Stimulated activated CD8-positive, alpha-beta memory T cell treated with anti-CD3 and anti-CD28 coated beads, Interleukin-2, amount 100 ng/mL, for 48 hours (primary cell): Measurements from ENCODE around the gene CD9.
"Not testable (repeated sequence)": the region's sequence is repeated elsewhere in the genome, so short reads cannot be mapped to it uniquely, and the experiment has no call there.

ENCODE experiments used
- DNase-seq, 2 donors: peaks; one replicate each; pipeline ENCODE4 v3.0.0-alpha.2; 2020; ENCODE audit warnings: low read depth in 2 of 2

The CD9 gene

DNA sequence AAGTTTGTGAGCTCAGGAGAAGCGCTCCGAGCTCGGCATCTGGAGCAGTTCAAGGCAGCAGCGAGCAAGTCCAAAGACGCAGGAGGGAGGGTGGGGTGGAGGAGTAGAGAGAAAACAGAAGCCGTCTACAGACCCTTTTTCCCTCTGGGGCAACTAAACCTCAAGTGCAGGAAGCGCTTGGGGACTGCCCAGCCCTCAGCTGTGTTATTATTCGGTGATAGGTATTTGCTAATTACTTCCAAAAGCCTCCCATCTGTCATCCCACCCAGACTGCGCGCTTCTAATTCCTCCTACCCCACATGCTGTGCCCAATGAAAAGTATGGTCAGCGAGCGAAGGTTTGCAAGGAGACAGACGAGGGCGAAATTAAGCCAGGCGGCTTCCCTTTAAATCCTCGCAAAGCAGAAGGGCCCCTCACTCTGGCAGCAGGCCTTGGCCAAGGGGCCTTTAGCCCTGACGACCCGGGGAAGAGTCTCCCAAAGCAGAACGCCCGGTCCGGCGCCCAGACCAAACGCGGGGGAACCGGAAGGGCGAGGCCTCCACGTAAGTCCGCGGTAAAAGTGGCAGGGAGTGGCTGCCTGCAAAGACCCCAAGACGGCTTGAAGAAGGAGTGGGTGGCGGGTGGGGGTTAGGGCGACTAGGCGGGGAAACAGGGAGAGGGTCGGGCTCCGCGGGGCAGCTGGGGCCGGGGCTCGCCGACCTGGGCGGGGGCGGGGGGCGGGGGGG lies 507 bp upstream of the CD9 start:
- DNase-seq = no peak

DNA sequence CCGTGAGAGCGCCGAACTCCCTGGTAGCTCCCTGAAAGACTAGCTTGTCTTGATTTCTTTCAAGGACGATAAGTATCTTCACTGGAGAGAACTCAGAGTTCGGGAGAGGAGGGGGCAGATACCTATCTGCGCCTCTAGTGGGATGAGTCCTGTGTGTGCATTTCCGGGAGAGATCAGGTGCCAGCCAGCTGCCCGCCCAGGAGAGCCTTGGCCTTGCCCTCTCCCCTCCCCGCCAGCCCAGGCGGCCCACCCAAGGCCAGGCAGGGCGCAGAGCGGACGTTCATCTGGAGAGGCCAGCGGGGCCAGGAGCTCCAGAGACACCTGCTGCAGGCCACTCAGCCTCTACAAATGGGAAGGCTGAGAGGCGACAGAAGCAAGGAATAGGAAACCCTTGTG lies 1.0 kb downstream of the CD9 start:
- DNase-seq = no peak

DNA sequence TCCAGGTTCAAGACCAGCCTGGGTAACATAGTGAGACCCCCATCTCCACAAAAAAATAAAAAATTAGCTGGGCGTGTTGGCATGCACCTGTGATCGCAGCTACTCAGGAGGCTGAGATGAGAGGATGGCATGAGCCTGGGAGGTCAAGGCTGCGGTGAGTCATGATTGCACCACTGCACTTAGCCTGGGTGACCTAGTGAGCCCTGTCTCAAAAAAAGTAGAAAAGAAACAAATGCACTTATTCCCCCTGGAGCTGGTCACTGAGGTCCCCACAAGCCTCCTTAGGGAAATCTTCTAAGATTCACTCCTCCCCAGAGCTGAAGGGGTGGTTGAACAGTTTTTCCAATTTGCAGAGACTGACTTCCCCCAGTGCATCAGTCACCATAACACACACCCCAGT lies 1.6 kb downstream of the CD9 start:
- no peak for DNase-seq

DNA sequence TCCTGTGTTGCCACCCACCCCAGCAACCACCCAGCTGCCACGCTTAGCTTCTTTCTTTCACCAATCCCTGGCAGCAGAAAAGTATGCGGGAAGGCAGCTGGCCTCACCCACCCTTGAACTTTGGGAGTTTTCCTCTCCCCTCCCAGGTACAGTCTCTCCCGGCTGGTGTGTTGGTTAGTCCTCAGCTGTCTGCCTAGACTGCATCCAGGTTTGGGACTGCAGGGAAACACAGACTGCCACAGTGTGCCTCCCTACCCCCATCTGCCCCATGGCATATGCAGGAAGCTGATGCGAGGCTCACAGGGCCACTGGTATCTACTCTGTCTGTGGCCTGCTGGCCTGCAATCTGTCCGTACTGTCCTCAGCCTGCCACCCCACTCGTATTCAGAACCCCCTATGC lies 2.1 kb downstream of the CD9 start:
- DNase-seq = no peak

DNA sequence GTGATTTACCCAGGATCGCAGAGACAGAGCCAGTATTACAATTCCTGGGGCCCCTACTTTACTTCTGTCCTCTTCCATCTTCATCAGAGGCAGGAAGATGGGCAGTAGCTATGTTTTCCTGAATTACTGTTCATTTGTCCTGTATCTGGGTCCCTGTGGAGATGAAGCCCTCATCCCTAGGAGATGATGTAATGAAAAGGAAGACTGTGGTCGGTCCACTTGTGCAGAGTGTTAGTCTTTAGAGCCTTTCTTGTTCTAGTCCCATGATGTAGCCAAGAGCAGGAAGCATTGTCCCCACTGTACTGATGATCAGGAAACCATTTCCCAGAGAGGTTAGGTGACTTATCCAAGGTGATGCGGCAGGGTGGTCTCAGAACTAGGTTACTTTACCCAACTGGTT lies 2.6 kb downstream of the CD9 start:
- DNase-seq = no peak

DNA sequence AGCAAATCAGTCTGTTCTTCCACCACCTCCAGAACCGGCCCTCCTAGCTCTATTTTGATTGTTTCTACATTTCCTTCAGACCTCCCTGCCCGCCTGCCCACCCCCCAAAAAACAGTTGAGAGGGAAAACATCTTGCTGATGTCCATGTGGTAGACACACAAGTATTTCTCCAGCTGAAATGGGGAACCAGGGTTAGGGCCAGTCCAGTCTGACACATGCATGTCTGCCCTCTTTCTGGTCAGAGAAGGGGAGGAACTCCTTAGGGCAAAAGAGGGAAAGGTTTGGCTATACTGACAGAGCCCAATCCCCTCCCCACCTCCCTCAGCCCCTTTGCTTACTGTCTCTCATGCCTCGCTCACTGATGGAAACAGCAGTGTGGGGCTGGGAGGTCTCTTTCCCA lies 3.4 kb downstream of the CD9 start:
- no peak for DNase-seq

DNA sequence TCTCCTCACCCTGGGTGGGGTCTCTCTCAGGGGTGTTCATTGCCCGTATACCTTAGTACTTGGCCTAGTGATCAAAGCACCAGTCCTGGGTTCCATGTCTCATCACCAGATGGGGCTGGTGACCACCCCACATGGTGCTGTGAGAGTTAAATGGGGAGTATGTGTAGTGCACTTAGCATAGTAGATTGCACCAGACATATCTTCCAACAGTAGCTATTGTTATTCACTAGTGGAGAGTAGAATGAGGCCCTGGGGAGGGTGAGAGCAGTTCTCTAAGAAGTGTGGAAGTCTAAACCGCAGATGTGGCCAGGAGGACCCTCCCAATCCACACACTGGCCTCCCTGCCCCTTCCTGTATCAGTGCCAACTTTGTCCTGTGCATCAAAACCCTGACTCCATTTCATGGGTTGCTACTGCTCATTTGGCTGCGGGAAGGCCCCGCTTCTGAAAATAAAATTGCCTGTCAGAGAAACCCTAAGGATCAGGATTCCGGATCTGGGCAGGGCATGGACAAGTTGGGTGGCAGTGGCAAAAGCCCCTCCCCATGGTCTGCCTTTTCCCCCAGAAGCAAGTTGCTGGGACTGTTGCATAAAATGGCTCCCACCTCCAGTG lies 4.4 kb downstream of the CD9 start:
- DNase-seq = no peak

DNA sequence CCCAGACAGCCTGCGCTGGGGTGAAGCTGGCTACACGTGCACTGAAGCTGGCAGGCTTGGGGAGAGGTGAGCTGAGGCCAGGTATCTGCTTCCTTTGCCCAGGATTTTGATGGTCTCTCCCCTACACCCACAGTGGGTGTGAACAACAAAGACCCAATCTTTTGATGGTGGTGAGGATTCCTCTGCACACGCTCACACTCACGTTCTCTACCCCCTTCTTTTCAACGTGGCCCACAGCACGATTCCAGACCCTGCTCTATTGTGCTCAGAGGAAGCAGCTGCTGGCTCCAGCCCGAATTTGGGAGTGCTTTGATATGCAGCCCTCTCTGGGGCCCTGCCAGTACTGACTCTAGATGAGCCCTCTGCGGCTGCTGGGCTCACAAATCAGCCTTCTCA lies 4.9 kb downstream of the CD9 start:
- no peak for DNase-seq

DNA sequence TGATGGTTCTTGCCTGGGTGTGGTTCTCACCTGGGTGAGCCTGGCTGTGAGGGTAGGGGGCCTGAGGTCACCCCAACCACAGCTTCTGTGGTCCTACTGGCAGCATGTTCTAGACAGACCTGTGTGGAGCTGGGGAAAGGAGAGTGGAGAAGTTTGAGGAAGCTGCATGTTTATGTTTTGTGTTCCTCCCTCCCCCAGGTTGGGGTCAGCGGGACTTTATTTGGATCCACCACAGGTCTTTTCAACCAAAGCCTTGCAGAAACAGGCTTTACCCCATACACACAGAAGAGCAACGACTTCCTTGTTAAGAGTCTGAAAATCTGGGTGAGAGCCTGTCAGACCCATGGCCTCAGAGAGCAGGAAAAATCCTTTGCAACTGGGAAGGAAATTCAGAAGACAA lies 5.6 kb downstream of the CD9 start:
- DNase-seq = no peak

DNA sequence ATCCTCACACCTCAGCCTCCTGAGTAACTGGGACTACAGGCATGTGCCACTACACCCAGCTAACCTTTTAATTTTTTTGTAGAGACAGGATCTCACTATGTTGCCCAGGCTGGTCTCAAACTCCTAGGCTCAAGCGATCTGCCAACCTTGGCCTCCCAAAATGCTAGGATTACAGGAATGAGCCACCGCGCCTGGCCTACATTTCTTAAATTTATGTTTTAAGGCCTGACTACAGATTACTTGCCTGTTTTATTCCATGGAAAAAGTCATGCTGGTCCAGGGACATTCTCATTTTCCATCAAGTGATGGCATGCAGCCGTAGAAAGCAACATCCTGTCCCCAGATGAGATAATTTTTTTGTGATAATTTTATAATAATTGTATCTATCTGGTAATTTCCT lies 6.1 kb downstream of the CD9 start:
- no peak for DNase-seq

DNA sequence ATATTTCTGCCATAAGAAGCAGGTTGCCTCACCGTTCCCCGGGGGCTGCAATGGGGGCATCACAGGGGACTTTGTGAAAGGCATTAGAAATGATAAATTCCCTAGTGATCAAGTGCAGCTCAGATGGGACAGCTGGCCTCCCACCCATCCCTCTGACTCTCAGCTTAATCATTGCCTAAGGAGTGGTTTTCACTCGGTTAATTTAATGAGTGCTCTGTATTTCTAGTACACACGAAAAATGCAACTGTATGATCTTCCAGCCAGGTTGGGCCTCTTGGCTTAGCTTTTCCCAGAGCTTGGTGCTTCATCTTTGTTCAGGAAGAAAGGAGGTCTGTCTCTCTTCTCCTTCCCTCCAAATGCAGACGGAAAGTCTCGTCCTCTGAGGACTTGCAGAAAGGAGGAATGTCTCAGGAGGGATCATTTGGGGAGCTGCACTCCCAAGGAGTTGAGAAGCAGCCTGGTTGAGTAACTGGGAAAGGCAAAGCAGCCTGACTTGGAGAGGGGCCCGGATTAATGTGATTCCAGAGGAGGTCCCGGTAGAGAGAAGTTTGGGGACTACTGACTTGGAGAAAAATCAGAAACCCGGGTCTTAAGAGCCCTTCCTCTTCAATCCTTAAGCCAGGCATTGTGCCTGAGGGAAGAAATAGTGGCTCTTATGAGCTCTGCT lies 7.2 kb downstream of the CD9 start:
- DNase-seq = no peak

DNA sequence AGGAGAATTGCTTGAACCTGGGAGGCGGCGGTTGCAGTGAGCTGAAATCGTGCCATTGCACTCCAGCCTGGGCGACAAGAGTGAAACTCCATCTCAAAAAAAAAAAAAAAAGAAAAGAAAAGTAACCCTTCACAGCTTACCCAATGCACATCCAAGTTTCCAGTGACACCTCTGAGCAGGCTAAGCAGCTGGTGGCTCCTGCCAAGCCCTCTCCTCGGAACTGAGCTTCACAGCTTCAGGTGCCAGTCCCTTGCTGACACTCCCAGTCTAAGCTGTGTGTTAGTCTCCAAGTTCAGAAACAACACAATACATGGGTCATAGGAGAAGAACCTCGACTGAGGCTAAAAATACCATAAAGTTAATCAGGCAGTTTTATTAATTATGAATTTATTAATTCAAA lies 7.9 kb downstream of the CD9 start:
- no peak for DNase-seq

DNA sequence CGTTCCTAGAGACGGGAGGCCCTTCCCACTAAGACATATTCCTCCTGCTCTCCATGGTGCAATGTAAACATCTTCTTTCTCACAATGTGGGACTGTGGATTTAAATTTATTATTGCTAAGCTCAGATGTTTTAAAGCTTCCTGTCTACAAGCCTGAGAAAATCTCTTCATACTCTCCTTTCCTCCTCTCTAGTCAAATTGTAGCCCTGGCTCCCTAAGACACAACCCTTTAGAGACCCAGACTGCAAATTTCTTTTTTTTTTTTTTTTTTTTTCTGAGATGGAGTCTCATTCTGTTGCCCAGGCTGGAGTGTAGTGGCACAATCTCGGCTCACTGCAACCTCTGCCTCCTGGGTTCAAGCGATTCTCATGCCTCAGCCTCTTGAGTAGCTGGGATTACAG lies 9.2 kb downstream of the CD9 start:
- not testable (repeated sequence) for DNase-seq

DNA sequence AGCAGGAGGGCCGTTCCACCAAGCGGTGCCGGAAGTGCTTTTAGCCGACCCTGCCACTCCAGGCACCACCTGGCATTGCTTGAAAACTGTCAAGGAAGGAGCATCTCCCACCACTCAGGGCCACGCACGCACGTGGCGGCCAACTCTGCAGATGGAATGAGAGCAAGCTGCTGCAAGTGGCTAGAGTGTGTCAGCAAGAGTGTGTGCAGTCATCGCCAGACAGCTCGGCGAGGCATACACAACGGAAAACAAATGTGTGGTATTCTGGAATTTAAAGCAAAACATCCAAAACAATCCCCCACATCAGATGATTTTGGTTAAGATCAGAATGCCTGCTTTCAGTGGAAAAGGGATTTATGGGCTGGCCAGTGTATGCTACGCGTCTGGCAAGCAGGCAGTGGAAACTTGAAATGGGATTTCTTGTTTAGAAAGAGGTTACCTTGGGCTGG lies 11.2 kb downstream of the CD9 start:
- DNase-seq = no peak

DNA sequence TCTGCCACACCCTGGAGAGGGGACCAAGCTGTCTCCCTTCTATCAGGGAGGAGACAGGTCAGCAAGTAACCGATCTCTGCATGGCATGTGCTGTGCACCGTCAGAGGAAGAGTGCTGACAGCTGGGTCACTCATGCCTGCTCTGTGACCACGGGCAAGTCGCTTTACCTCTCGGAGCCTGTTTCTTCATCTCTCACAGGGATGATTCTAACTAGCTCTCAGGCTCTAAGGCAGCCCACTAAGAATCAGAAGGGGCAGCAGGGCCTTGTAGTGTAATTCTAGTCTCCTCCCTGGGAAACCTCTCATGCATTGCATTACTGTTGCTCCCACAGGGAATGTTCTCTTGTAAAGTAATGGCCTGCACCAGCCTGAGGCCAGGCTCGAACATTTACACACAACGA lies 11.9 kb downstream of the CD9 start:
- DNase-seq = no peak

DNA sequence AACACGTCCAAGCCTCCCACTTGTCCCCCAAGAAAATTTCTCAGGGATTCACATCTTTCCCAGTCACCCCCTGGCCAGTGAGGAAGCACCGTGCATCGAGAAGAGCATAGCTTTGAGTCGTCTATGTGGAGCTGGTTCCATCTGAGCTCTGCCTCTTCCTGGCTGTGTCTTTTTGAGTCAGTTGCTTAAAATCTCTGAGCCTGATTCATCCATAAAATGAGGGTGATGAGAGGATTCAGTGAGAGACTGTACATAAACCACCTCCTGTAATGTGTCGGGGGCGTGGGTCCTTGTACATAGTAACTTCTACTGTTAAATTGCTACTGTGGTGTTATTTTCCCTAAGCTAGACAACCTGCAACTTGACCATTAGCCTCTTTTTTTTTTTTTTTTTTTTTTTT lies 13.8 kb downstream of the CD9 start:
- no peak for DNase-seq

DNA sequence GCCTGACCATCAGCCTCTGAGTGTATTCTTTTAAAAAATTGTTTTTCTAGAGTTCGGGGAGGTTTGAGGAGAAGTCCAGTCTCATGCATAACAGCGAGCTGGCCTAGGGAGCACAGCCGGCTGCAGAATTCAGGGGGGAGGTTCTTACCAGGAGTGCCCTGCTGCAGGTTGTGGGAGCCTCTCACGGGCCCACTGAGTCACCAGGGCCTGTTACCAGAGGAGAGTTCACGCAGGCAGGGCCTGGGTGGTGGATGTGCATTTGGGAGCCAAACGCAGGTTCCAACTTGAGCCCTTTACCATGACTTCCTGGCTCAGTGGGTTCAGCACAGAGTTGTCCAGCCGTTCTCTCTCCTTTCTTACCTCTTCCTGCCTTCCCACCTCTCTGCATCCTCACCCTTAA lies 14.4 kb downstream of the CD9 start:
- DNase-seq = no peak

DNA sequence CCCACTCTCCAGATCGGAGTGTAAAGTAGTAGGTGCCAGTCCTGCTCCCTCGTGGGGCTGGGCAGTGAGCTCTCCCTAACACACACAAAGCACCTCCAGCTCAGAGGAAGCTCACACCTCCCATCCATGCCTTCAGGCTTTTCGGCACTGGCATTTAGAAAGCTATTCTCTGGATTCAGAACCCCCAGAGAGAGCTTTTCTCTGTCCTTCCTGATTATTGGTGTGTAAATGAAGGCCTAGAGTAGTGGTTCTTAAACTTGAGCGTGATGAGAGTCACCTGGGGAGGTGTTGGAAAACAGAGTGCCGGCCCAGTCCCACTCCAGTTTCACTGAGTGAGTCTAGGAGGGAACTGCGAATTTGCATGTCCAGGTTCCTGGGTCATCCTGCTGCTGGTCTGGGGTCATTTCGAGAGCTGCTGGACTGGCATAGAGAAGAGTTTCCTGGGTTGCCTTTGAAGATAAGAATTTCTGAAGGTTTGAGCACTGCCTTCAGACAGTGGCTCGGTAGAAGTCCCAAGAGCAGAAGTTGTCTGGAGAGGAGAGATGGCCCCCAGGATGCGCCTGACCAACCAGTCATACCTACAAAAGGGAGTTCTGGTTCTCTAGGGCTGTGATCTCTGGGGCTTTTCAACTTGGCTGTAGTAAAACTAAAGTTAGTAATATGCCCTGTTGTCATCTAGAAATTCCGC lies 15.1 kb downstream of the CD9 start:
- DNase-seq = no peak

DNA sequence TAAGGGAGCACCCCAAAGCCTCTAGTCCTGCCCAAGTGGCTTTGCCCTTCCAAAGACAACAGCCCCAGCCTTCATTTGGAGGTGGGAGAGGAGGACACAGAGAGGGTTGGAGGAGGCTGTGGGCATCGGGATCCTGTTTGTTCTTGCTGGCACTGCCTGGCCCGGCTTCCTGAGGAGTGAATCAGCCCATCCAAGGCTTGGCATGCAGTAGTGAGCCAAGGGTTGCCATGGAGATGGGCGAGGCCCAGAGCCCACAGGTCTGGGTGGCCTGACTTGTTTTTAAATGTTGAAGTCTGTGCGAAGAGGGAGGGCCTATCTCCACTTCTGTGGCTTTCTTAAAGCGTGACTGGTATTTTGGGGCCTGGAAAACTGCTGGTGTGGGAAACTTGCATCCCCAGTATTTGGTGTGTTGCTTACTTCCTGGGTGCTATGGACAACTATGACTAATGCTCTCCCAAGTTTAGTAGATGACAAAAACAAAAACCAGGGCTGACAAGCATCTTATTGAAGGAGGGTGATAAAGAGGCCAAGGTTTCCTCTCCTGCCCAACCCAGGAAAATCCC lies 15.8 kb downstream of the CD9 start:
- no peak for DNase-seq

DNA sequence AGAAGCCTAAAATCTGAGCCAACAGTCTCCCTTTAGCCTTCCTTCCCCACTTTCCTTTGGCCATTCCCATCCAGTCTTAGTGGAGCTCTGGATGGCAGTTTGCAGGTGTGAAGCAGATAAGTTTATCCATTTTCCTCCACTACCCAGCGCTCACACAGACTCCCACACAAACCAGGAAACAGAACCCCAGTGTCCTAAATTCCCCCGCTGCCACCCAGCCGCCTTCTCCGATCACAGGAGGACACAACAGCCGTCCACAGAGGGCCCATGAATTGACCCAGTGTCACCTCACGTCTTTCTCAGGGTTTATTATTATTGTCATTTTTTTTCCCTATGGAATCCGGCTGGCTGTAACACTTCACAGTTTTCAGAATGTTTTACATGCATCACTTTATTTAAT lies 16.4 kb downstream of the CD9 start:
- DNase-seq = no peak

DNA sequence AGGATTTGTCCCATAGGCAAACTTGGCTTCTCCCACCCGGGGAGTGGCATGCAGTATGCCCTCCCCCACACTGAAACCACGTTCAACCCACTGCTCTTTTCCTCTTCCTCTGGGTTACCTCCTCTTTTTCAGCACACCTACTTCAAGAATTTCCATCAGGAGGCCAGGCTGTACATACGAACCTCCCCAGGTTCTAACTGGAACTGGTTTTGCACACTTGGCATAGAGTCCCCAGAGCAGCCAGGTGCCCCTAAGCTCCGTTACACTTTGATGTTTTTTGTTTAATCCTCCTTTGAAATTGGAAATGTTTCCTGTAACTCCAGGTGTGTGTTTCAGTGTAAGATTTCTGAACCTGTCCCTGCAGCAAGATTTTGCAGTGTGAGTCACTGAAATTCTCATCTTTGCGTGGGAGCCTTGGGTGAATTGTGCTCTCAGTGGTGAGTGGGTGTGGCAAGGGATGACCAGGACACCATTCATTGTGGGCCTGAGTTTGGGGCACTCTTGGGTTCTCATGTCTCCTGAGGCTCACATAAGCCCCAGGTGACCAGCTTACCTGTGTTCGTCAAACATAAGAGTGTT lies 18.2 kb downstream of the CD9 start:
- DNase-seq = no peak

DNA sequence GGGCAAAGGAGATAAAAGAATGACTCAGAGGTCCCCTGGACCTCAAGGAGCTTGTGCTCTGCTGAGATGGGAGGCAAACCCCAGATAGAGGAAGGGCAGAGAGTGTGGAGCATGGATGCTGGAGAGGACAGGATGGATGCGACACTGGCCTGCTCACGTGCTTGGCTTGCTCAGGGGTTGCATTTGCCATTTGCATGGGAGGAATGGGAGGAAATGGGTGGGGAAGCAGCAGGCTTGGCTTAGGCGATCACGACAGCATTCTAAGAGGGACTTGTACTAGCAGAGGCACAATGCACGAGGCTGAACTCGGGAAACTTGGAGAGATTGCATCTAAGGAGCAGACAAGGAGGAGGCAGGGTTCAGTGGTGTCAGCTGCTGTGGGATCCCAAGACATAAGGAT lies 19.8 kb downstream of the CD9 start:
- DNase-seq = no peak
